NCI-H1417 (cell line): ENCODE data around the gene VANGL2.
A peak's percentile ranks its signal among the peaks of the same experiment; 100 is the strongest.

Experiments
- DNase-seq, 3 experiments: peaks; one replicate each; lab custom pipeline; 2025; lab: John Stamatoyannopoulos, UW

Gene VANGL2

GRCh38 chr1:160405331-160405877 lies 5.0 kb downstream of the VANGL2 start:
- DNase-seq: no peak

- no peak for DNase-seq
These were observed 6.0 kb downstream of the VANGL2 start for GRCh38 chr1:160406131-160406968.

- no peak for DNase-seq
These were observed 7.8 kb downstream of the VANGL2 start for GRCh38 chr1:160407839-160408801.

GRCh38 chr1:160408864-160409263 lies 8.5 kb downstream of the VANGL2 start:
- DNase-seq: no peak

GRCh38 chr1:160409486-160409885 lies 9.1 kb downstream of the VANGL2 start:
- DNase-seq: no peak

GRCh38 chr1:160410406-160411005 lies 10.1 kb downstream of the VANGL2 start:
- DNase-seq: peak; percentile 64 to 84 (median 68)

- DNase-seq: peak in 1 of 3 experiments; percentile 49
These were observed 11.1 kb downstream of the VANGL2 start for GRCh38 chr1:160411271-160412027.

GRCh38 chr1:160412028-160412362 lies 11.6 kb downstream of the VANGL2 start:
- DNase-seq: no peak

- DNase-seq: no peak
These were observed 13.4 kb downstream of the VANGL2 start for GRCh38 chr1:160413716-160414115.

- DNase-seq: no peak
These were observed 14.5 kb downstream of the VANGL2 start for GRCh38 chr1:160414881-160415280.

GRCh38 chr1:160415696-160416290 lies 15.4 kb downstream of the VANGL2 start:
- DNase-seq: no peak

- DNase-seq: peak; percentile 10 to 51 (median 18)
These were observed 16.0 kb downstream of the VANGL2 start for GRCh38 chr1:160416369-160416768.

GRCh38 chr1:160418483-160418882 lies 18.1 kb downstream of the VANGL2 start:
- DNase-seq: no peak

- DNase-seq: no peak
These were observed 18.9 kb downstream of the VANGL2 start for GRCh38 chr1:160419150-160419837.

GRCh38 chr1:160419838-160420169 lies 19.4 kb downstream of the VANGL2 start:
- DNase-seq: no peak

- no peak for DNase-seq
These were observed 20.8 kb downstream of the VANGL2 start for GRCh38 chr1:160420881-160421842.

GRCh38 chr1:160421881-160422280 lies 21.5 kb downstream of the VANGL2 start:
- no peak for DNase-seq

GRCh38 chr1:160423966-160424365 lies 23.6 kb downstream of the VANGL2 start:
- DNase-seq: no peak

- DNase-seq: no peak
These were observed 25.5 kb downstream of the VANGL2 start for GRCh38 chr1:160425847-160426246.
